HepG2 (cell line): ENCODE data around the gene C20orf144. TPM values are rescaled to one million over a fixed set of nuclear protein-coding genes. Genes with fewer than 3 reads are reported as not detected.

Experiments
- BATF2 ChIP-seq: sonication (generic); formaldehyde crosslinking; IDR thresholded peaks from 2 replicates; pipeline ENCODE4 v1.8.0; 2022; ENCODE audit warnings: mild to moderate bottlenecking, missing genetic modification reagents, moderate library complexity
- BRCA1 ChIP-seq: sonication (generic); formaldehyde crosslinking; IDR thresholded peaks from 2 replicates; pipeline ENCODE4 v1.4.0; 2020; ENCODE audit warnings: missing genetic modification reagents
- CREM ChIP-seq, 2 experiments: sonication (generic) in 1 of 2; formaldehyde crosslinking in 1 of 2; IDR thresholded peaks; 2 replicates each; pipeline versions ENCODE4 v1.4.0 to v1.6.1; 2016 to 2020; ENCODE audit warnings: antibody characterized with exemption in 1 of 2, mild to moderate bottlenecking in 1 of 2, missing genetic modification reagents in 1 of 2
- GPBP1L1 ChIP-seq: sonication (generic); formaldehyde crosslinking; IDR thresholded peaks from 2 replicates; pipeline ENCODE4 v1.5.0; 2020; ENCODE audit warnings: mild to moderate bottlenecking, missing genetic modification reagents
- HMG20A ChIP-seq: IDR thresholded peaks from 2 replicates; pipeline ENCODE4 v1.6.1; 2016; ENCODE audit warnings: borderline replicate concordance
- KDM5B ChIP-seq: sonication (generic); formaldehyde crosslinking; IDR thresholded peaks from 2 replicates; pipeline ENCODE4 v1.4.0; 2020; ENCODE audit warnings: missing genetic modification reagents, mild to moderate bottlenecking, borderline replicate concordance
- MTF2 ChIP-seq: sonication (generic); formaldehyde crosslinking; IDR thresholded peaks from 2 replicates; pipeline ENCODE4 v1.5.0; 2020; ENCODE audit warnings: missing genetic modification reagents, borderline replicate concordance
- PAX8 ChIP-seq: sonication (generic); formaldehyde crosslinking; IDR thresholded peaks from 2 replicates; pipeline ENCODE4 v1.8.0; 2022; ENCODE audit warnings: mild to moderate bottlenecking, missing genetic modification reagents, borderline replicate concordance
- SMAD9 ChIP-seq: sonication (generic); formaldehyde crosslinking; IDR thresholded peaks from 2 replicates; pipeline ENCODE4 v1.5.1; 2020; ENCODE audit warnings: mild to moderate bottlenecking, missing genetic modification reagents
- ZBTB10 ChIP-seq: sonication (generic); formaldehyde crosslinking; IDR thresholded peaks from 2 replicates; pipeline ENCODE4 v1.4.0; 2020; ENCODE audit warnings: missing genetic modification reagents, borderline replicate concordance
- ZFP36L1 ChIP-seq: sonication (generic); formaldehyde crosslinking; IDR thresholded peaks from 2 replicates; pipeline ENCODE4 v1.8.0; 2022; ENCODE audit warnings: mild to moderate bottlenecking, missing genetic modification reagents, moderate library complexity
- ZHX1 ChIP-seq: sonication (generic); formaldehyde crosslinking; IDR thresholded peaks from 2 replicates; pipeline ENCODE4 v1.8.1; 2022; ENCODE audit warnings: low read depth, mild to moderate bottlenecking, missing genetic modification reagents
- ZHX2 ChIP-seq, 2 experiments: sonication (generic) in 1 of 2; formaldehyde crosslinking in 1 of 2; IDR thresholded peaks; 2 replicates each; pipeline versions ENCODE4 v1.6.1 to v1.9.0; 2014 to 2022; ENCODE audit warnings: antibody characterized with exemption in 1 of 2, borderline replicate concordance in 1 of 2, inconsistent platforms in 1 of 2, low read depth in 1 of 2, missing genetic modification reagents in 1 of 2
- ZNF556 ChIP-seq: sonication (generic); formaldehyde crosslinking; IDR thresholded peaks from 2 replicates; pipeline ENCODE4 v1.4.0; 2020; ENCODE audit warnings: mild to moderate bottlenecking, missing genetic modification reagents, borderline replicate concordance
- ZNF7 ChIP-seq: IDR thresholded peaks from 2 replicates; pipeline ENCODE4 v1.6.1; 2016; ENCODE audit warnings: missing biosample characterization, missing genetic modification reagents
- polyA plus RNA-seq, 8 experiments: library from polyadenylated mRNA; depleted of rRNA in 3 of 8; stranded (reverse) in 7 of 8; unstranded in 1 of 8; fragments of >200 nt; fragmentation: Illumina TruSeq in 4 of 8; extraction: Trizol in 4 of 8; gene quantifications; 2 replicates each; pipeline versions ENCODE4 v1.2.1 to v1.2.3, GENCODE V29; 2011 to 2016; ENCODE audit warnings: low read depth in 4 of 8, missing spikeins in 1 of 8, mixed read lengths in 1 of 8; ENCODE audit not compliant: insufficient read depth in 1 of 8
- total RNA-seq, 5 experiments: library from RNA; depleted of rRNA; stranded (reverse); fragments of >200 nt; fragmentation: Illumina TruSeq; extraction: Trizol; gene quantifications; 2 replicates each; pipeline ENCODE4 v1.2.3, GENCODE V29; 2016; ENCODE audit warnings: low read depth in 1 of 5

Gene C20orf144
- total and polyA plus RNA-seq, 2 of the 13 experiments (the other 11 are each of a cell fraction or from before 2014, with no cell fraction given), result 0.09 to 0.16 TPM

GRCh38 chr20:33688938-33689424 lies 26.9 kb downstream of the C20orf144 start (continued):
- TF ChIP-seq ZHX1 (CRISPR knock-in tag) (no peak), PAX8 (CRISPR knock-in tag) (no peak), BATF2 (no peak), ZBTB10 (no peak), GPBP1L1 (CRISPR knock-in tag) (no peak), SMAD9 (CRISPR knock-in tag) (no peak; the same call in 1 of the 2 replicates), BRCA1 (no peak), HMG20A (CRISPR knock-in tag) (no peak), CREM (IDR thresholded peaks at IDR 0.05) (peak; percentile 77; the same call in 1 of the 2 replicates), CREM (CRISPR knock-in tag; IDR thresholded peaks at IDR 0.05) (no peak), KDM5B (no peak), MTF2 (CRISPR knock-in tag) (no peak), ZNF7 (CRISPR knock-in tag) (no peak), ZFP36L1 (no peak), ZHX2 (IDR thresholded peaks at IDR 0.05; ENCODE audit: low read depth) (no peak), ZHX2 (CRISPR knock-in tag; IDR thresholded peaks at IDR 0.05; ENCODE audit: borderline replicate concordance) (no peak), ZNF556 (no peak)
